ENCODE measurements around the gene TNNI2. TPM values are rescaled to one million over a fixed set of nuclear protein-coding genes. Genes with fewer than 3 reads are reported as not detected.

TNNI2 gene
- total RNA-seq, 1 donor from 2014 or later, result not detected

DNA sequence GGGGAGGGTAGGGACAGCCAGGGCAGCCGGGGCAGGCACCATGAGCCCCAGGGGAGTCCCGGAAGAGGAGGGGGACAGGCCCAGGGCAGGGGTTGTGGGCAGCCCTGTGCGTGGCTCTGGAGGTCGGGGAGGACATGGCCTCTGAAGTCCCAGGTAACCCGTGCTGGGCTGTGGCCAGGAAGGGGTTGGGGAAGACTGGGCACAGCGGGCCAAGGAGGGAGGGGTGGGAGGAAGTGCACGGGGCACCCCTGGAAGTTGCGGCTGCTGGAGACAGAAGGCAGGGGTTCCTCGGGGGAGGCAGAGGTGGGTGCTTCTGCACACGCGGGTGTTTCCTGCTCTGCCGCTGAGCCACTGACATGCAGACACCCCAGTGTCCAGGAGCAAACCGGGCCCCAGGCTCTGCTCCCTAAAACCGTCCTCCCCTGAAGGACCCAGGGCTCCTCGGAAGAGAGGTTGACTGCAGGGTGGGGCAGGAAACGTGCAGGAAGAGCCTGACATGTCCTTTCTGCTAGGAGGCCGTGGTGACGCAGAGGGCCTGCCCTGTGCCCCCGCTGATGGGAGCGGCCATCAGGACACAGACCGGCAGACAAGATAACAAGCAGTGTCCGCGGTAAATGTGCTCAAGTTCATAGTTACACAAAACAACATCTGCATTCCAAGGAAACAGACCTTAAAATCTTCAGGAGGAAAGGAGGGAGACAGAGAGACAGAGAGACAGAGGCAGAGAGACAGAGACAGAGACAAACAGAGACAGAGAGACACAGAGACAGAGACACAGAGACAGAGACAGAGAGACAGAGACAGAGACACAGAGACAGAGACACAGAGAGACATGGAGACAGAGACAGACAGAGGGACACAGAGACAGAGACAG lies 5.7 kb downstream of the TNNI2 start:
- no peak for DNase-seq (ENCODE audit: extremely low read depth, low read depth, low spot score)

DNA sequence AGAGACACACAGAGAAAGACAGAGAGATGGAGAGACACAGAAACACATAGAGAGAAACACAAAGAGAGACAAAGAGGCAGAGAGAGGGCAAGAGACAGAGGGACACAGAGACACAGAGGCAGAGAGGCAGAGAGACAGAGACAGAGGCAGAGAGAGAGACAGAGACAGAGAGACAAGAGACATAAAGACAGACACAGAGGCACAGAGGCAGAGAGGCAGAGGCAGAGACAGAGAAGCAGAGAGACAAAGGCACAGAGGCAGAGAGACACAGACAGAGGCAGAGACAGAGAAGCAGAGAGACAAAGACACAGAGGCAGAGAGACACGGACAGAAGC lies 6.3 kb downstream of the TNNI2 start:
- no peak for DNase-seq (ENCODE audit: extremely low read depth, low read depth, low spot score)

DNA sequence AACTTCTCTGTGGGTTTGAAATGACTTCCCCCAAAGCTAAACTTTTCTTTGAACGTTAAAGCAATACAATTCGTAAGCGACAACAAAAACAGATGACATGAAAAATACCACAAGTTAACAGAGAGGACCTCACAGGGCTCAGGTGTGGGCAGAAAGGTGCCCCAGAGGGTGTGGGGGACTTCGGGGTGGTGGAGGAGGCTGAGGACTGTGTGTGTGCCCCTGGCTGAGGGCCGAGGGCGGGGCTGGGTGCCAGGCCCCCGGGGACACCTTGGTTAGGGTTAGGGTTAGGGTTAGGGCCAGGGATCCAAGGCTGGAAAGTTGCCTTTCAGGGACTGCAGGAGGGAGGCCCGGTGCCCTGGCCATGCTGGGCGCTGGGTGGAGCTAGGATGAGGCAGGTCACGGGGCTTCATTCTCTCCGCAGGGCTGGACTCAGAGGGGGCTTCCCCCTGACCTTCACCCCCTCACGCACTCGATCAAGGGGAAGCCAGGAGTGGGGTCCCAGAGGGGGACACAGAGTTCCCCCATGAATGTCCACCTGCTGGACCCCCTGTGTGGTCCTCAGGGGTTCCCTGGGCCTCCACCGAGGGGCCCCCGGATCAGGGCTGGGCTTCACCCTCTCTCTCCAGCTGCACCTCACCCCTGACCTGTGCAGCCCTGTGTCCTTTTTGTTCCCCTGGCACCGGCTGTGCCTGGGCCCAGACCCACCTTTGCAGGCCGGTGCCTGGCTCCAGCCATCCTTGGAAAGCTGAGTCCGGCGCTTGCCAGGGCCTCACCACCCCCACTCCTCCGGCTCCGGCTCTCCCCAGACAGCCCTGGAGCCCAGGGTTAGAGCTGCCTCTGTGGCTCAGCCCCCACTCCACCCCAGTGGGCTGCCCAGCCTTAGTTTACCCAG lies 7.0 kb downstream of the TNNI2 start:
- DNase-seq (ENCODE audit: extremely low read depth, low read depth, low spot score), result no peak

DNA sequence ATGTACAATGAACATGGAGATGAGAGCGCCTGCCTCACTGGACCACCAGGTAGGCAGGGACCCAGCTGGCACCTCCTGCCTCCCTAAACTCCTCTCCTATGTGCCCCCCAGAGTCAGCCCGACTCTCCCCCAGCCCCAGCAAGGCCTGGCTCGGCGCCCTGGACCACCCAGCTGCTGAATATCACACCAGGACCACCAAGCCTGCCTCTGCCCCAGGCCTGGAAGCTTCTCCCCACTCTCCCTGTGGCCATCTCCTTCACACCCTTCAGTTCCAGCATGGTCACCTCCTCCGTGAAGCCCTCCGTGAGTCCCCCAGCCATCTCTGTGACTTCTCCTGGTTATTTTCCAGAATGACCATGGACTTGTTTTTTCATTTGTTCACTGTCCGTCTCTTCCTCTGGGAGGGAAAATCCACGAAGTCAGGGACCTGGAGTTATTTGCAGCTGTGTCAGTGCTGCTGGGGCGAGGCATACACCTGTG lies 7.7 kb downstream of the TNNI2 start:
- no peak for DNase-seq (ENCODE audit: extremely low read depth, low read depth, low spot score)

DNA sequence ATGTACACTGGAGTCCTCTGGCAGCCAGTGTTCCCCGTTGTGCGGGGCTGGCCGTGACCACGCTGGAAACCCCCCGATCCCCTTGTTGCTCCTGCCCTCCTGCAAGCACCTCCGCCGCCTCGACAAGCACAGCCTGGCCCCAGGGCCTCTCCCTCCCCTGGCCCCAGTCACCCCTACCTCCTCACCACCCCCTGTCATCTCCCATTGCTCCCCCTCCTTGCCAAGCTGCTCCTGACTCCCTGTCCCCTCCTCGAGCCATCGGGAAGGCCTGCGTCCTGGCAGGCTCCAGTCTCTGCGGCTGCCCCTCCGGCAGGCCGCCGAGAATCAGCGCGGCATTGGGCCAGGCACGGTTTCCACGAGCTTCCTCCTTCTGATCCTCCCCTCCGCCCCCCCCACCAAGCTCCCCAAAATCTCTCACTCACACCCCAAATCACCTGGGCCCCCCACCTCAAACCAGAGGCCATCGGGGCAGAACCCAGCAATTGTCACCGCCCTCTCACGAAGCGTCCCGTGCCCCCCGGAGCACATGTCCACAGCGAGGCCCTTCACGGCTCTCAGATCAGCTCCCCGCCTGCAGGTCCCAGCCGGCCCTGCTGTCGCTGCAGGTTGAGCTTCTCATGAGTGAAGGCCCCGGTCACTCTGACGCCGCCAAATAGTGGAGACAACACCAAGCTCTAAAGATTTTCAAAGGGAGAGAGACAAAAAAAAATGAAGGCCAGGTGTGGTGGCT lies 8.4 kb downstream of the TNNI2 start:
- no peak for DNase-seq (ENCODE audit: extremely low read depth, low read depth, low spot score)

DNA sequence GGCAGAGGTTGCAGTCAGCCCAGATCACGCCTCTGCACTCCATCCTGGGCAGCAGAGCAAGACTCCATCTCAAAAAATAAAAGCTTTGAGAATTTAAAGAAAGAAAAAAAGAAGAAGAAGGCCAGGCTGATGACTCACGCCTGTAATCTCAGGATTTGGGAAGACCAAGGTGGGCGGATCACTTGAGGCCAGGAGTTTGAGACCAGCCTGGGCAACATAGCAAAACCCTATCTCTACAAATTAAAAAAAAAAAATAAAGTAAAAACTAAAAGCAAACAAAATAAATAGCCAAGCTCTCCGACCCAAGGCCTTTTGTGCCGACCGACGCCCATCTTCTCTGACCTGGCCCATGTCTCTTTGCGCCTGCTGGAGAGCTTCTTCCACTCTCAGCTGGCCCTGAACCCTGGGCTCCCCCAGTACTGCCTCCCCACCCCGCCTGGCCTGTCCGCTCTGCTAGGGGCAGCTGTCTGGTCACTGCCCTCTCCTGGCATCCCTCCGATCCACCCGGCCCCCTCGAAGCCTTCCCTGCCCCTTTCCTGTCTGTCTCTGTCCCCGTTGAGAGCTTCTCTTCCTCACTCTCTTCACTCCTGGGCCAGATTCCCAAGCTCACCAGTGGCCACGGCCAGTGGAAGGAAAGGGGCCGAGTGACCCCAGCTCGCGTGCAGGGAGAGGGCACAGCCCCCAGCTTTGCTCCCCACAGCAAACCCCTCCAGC lies 9.3 kb downstream of the TNNI2 start:
- DNase-seq (ENCODE audit: extremely low read depth, low read depth, low spot score), result no peak

DNA sequence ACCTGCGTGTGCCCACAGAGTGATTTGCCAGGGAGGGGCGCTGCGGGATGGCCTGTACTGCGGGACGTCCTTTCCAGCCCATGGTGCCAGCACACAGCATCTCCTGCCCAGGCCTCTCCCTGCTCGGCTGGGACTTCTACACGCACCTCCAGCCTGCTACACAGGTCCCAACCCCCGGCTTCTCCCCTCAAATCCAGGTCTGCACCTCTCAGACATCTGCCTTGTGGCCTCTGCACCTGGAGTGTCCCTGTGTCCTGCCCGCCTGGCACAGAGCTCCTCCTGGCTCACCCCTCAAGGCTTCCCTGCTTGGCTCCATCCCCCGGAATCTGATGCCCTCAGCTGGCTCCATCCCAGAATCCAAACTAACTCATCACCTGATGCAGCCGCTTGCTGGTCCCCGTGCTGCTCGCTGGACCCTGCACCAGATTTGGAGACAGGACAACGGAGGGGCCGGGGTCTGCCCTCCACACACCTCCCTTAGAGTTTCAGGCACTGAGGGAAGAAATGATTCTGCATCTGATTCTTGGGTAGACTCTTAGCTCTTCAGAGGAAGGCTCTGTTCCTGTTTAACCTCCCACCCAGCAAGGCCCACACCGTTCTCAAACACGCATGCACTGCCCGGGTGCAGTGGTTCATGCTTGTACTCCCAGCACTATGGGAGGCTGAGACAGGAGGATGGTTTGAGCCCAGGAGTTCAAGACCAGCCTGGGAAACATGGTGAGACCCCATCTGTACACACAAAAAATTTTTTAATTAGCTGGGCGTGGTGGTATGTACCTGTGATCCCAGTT lies 10.1 kb downstream of the TNNI2 start:
- no peak for DNase-seq (ENCODE audit: extremely low read depth, low read depth, low spot score)

DNA sequence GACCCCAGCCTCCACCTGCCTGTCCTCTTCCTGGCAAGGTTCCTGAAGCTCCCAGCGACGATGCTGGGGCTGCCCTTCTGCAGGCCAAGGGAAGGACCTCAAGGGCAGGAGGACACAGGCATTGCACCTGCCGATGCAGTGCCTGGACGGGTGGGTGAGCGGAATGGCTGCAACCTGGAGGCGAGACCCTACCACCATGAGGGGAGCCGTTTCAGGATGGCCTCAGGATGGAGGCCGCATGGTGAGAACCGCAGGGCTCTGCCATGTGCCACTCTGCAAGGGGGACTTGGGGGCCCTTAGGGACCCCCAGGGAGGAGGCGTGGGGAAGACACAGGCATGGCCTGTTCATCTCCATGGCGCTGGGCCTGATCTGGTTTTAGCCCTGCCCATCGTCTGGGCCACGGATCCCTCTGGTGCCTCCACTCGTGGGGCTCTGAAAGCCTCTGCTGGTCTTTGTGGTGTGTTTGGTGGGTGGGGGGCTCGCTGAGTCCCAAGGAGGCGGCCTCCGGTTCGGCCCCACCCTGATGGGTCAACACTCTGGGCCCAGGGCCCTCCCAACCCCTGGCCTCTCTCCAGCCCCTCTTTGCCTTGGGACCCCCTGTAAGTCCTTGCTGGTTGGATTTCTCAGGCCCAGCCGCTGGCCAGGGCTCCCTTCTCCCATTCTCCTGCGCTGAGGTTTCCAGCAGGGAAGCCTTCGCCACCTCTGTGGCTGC lies 12.8 kb downstream of the TNNI2 start:
- DNase-seq (ENCODE audit: extremely low read depth, low read depth, low spot score), result no peak

DNA sequence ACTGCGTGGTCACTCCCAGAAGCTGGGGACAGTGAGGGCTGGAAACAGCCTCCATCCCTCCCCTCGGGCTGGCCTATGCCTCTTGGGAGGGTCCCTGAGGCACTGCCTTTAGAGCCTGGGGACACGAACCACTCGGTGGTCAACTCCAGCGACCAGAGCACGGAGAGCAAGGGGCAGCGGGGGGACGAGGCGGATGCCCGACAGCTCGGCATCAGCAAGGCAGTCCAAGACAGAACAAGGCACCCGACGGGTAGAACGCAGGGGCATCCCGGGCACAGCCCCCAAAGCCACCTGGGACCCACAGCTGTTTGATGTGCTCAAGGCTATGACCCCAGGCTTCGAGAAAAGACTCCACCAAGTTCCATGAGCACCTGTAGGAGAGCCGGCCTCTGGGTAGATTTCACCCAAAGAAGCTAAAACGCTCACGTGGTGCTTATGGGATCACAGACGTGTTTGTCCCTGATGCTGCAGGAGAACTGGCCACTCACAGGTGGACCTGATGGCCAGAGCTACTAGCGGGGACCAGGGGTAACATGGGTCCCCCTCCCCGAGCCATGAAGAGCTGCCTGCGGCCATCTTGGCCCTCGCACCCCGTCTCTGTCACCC lies 13.6 kb downstream of the TNNI2 start:
- DNase-seq (ENCODE audit: extremely low read depth, low read depth, low spot score), result no peak

DNA sequence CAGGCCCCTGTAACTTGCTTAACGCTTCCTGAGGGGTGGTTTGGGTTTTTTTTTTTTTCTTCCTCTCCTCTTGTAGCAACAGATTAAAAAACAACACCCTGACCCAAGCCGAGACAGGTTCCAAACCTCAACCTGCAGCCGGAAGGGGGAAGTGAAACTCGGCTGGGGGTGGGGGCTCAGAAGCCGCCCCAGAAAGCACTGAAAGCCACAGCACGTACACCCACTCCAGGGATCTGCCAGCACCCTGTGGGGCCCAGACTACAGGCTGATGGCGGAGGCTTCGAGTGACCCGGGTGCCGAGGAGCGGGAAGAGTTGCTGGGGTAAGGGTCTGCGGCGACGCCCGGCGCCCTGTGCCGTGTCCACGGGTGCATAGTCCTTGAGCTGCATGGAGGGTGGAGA lies 14.1 kb downstream of the TNNI2 start, which contains the start of gene LSP1:
Gene LSP1 (plus strand): TSS at position 208 of the 400 bp plus-strand sequence. CDS start 61 bp downstream, at position 269.
- no peak for DNase-seq (ENCODE audit: extremely low read depth, low read depth, low spot score)

DNA sequence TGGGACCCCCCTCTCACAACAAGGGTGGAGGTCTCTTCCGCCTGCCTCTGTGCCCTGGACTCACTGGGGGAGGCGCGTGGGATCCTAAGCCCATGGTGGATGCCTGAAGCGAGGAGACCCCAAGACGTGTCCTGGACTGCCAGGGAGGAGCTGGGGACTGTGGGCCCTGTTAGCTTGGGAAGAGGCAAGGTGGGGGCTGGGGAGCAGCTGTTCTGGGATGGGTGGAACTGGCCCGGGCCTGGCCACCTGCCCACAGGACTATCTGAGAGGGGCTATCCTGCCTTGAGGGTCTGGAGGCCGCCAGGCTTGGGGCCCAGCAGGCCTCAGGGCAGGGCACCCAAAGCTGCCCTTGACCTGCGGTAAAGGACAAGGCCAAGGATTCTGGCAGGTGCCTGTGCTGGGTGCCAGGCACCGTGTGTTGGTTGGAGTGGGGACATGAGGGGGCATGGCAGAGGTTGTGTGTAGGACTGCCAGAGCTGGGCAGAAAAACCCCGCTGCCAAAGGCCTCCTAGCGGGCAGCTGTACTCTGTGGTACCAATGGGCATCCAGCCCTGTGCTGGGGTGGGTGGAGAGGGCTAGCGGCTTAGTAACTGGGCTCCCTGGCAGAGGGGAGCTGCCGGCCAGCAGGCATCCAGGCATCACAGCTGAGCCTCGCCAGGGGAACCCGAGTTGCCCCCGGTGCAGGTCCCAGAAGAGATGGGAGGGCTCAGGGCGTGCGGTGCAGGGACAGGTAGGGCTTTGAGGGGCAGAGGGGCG lies 14.8 kb downstream of the TNNI2 start:
- no peak for DNase-seq (ENCODE audit: extremely low read depth, low read depth, low spot score)

DNA sequence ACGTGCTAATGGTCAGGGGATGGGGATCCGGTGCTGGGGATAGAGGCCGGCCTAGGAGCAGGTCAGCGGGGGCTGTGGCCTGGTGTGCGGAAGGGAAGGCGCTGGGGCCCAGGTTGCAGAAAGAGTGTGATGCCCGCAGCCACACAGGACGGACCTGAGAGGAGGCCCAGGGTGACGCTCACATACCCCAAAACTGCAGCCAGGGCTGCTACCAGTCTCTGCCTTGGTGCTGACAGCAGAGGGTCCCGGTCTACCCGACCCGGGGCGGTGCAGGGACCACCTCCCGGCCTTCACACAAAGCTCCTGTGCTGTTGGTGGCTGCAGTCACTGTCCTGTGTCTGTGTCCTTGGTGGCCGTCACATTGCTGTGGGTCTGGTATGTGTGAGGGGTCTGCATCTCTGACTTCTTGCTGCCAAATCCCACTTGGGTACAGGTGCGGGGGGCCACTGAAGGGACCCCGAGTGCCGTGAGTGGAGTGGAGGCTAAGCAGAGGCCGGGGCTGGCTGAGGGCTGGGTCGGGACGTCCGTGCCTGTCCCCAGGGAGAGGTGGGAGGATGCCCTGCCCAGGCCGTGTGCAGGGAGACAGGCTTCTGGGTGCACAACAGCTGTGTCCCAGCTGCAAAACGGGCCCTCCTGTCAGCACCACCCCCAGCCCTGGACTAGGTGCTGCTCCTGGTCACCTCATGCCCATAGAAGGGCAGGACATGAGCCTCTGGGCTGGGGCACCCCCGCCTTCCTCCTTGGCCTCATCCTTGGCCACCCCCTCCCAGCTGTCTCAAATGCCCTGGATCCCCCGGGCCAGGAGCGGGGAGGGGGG lies 15.6 kb downstream of the TNNI2 start:
- no peak for DNase-seq (ENCODE audit: extremely low read depth, low read depth, low spot score)

DNA sequence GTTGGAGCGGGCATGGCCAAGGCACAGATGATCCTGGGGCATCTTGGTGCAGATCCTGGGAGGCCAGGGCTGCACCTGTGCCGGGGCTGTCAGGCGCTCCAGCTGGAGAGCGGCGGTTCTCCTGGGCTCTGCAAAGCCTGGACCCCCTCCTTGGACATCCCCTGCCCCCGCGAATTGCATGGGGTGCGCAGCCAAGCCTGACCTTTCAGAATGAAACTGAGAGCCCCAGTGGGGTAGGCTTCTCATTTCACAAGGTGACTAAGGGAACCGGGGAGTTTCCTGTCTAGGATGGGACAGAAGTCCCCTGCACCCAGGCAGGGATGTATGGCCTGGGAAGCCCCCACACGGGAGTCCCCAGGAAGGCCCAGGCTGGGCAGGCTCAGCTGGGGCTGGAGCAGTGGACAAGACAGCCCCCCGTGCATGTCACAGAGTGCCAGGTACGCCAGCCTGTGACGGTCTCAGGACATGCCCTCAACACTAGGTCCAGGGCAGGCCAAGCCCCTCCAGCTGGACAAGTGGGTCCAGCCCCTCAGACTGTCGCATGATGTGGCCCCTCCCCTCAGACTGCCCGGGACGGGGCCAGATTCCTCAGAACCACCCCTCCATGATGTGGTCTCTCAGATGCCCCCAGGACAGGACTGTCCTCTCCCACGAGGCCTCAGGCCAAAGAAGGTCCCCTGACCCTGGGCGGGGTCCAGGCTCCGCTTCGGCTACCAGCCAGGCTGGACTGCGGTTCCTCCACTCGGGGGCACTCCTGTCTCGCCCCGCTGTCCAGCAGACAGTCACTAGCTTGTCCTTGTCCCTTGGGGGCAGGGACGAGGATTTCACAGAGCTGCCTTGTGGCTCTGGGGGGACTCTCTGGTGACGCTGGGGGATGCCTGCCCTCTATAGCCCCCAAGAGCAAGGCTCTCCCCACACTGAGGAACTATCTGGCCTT lies 16.4 kb downstream of the TNNI2 start:
- DNase-seq (ENCODE audit: extremely low read depth, low read depth, low spot score), result no peak

DNA sequence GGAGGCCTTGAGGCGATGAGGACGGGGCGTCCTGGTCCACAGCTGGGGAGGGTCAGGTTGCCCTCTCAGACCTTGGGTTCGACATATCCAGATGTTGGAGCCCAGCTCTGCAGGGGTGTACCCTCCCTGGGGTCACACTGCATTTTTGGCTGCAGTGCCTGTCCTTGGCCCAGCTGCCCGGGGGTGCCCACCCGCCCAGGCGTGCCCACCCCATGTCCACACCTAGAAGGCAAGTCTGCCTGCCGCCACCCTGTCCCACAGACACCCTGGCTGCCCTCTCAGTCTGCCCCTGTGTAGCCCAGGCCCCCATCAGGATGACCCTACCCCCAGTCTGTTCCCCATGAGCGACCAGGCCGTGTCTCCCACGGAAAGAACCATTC lies 17.1 kb downstream of the TNNI2 start:
- DNase-seq (ENCODE audit: extremely low read depth, low read depth, low spot score), result no peak

DNA sequence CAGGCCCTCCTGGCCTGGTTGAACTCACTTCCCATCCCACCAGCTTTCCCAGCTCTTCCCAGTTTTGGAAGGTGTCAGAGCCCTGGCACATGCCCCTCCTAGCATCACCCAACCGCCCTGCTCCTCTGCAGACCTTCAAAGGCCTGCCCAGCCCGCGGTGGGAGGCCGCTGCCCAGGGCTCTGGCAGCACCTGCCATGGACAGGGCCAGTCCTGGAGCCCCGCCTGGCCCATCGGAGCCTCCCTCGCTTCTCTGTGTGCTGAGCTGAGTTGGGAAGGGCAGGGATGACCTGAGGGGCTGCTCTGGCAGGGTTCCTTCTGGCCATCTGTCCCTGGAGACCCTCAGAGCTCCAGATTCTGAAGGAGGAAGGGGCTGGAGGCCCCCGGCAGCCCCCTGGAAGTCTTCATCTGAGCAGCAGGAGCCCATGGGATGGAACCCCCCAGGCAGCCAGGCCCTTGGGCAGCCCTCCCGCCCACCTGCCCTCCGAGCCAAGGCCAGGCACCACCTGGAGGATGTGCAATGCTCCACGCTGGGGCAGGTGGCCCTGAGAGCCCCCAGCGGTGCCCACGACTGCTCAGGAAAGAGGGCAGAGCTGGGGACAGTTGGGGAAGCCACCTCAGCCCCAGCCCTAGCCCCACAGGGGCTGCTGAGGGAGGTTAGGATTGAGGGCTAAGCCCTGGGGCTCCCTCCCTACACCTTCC lies 17.7 kb downstream of the TNNI2 start:
- no peak for DNase-seq (ENCODE audit: extremely low read depth, low read depth, low spot score)
